Activated CD4-positive, alpha-beta T cell treated with anti-CD3 and anti-CD28 coated beads, Interleukin-2, amount 10 ng/mL, durations not matched to agents 24 days and 14 days (primary cell): ENCODE data around the gene MALT1. TPM values are rescaled to one million over a fixed set of nuclear protein-coding genes. Genes with fewer than 3 reads are reported as not detected.

Experiments used
- DNase-seq: peaks from one replicate; pipeline ENCODE4 v3.0.0; 2022
- H3K27ac Mint-ChIP-seq: one replicate; pipeline ENCODE4 v1.8.0; 2022; ENCODE audit warnings: mild to moderate bottlenecking, mixed read lengths
- H3K27me3 Mint-ChIP-seq: one replicate; pipeline ENCODE4 v1.8.0; 2022; ENCODE audit warnings: mixed read lengths
- H3K36me3 Mint-ChIP-seq: one replicate; pipeline ENCODE4 v1.8.0; 2022; ENCODE audit warnings: low read depth, mild to moderate bottlenecking, mixed read lengths
- H3K4me1 Mint-ChIP-seq: one replicate; pipeline ENCODE4 v1.8.0; 2021; ENCODE audit warnings: mixed read lengths
- H3K4me3 Mint-ChIP-seq: one replicate; pipeline ENCODE4 v1.8.0; 2022; ENCODE audit warnings: mild to moderate bottlenecking, moderate library complexity, mixed read lengths
- H3K9me3 Mint-ChIP-seq: one replicate; pipeline ENCODE4 v1.8.0; 2021; ENCODE audit warnings: mixed read lengths
- intact Hi-C: fragments of 100-400 bp; cut with micrococcal nuclease; formaldehyde crosslinking; loops from one replicate; pipeline ENCODE4 v1.15.1; 2023
- total RNA-seq: library from RNA; stranded (reverse); gene quantifications from 2 replicates; pipeline ENCODE4 v1.2.3, GENCODE V29; 2022

MALT1 gene, protein sequence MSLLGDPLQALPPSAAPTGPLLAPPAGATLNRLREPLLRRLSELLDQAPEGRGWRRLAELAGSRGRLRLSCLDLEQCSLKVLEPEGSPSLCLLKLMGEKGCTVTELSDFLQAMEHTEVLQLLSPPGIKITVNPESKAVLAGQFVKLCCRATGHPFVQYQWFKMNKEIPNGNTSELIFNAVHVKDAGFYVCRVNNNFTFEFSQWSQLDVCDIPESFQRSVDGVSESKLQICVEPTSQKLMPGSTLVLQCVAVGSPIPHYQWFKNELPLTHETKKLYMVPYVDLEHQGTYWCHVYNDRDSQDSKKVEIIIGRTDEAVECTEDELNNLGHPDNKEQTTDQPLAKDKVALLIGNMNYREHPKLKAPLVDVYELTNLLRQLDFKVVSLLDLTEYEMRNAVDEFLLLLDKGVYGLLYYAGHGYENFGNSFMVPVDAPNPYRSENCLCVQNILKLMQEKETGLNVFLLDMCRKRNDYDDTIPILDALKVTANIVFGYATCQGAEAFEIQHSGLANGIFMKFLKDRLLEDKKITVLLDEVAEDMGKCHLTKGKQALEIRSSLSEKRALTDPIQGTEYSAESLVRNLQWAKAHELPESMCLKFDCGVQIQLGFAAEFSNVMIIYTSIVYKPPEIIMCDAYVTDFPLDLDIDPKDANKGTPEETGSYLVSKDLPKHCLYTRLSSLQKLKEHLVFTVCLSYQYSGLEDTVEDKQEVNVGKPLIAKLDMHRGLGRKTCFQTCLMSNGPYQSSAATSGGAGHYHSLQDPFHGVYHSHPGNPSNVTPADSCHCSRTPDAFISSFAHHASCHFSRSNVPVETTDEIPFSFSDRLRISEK
- total RNA-seq: 22.7 and 24.9 TPM in 2 replicates

DNA sequence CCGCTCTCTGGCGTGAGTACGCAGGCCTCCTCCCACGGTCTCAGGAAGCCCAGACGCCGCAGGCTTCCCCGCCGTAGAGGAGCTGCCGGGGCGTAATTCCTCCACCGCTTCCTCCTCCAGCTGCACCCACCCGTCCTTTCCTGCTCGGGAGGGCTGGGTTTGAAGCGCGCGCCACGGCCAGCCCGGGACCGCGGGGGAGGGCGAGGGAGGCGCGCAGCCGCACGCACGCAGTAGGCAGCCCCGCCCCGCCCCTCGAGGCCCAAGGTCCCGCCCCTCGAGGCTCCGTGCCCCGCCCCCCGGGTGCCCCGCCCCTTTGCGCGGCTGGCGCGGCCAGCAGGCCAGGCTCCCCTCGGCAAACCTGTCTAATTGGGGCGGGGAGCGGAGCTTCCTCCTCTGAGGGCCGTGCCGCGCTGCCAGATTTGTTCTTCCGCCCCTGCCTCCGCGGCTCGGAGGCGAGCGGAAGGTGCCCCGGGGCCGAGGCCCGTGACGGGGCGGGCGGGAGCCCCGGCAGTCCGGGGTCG is at the start of gene MALT1:
MALT1 (plus strand) TSS at position 355 of the 521 bp plus-strand sequence. CDS start 179 bp downstream, outside the sequence.
- peaks cover 61% of the 10 kb centered on the region for H3K4me1 Mint-ChIP-seq
- peak within 1 kb of the TSS; percentile 92 for H3K27ac Mint-ChIP-seq
- peak; percentile 98 for DNase-seq
- peaks cover 2% of the 10 kb centered on the region for H3K27me3 Mint-ChIP-seq
- intact Hi-C loops: loop anchor here (1.0 to 10.0 kb wide), 6 partner anchors 56 to 1084 kb away; partner anchors contain the start of genes FECH, LMAN1 and SEC11C
- peak within 1 kb of the TSS; percentile 98 for H3K4me3 Mint-ChIP-seq
- H3K9me3 Mint-ChIP-seq: no peaks in the 10 kb centered on the region
- H3K36me3 Mint-ChIP-seq: peaks cover 24% of the 10 kb centered on the region

DNA sequence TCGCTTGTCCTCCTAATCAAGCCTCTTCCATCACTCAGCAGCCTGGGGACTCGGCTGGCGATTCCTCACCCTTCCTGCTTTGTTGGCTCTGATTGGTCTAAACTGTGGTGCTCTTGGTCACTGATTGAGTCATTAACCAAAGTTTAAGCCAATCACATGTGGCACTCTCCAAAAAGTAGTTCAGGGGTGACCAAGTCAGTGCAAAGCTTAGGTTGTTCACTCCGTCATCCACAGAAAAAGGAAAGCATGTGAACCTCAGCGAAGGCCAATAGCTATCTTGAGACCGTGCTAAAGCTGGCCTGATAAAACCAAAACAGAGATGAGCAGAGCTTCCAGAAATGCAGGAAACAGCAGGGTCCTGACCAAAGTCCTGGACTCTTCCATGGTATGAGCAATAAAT is 47.3 kb upstream of the MALT1 start:
- no peaks in the 10 kb centered on the region for H3K9me3 Mint-ChIP-seq

DNA sequence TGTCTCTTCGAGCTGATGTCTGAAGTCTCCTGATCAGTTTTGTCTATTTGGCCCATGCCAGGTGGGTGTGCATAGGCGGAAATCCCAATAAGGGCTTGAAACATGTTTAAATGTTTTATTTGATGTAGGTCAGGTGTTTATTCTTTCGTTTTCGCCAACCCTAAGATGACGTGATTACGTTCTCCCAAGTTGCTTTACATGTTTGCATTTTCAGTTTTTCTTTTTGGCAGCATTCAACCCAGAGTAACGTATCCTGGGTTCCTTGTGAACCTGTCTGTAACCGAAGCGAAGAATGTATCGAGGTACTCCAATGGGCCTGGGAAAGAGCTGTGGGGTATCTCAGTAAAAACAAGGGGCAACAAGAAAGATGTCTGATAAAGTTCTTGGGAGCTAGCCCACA is 45.4 kb upstream of the MALT1 start:
- intact Hi-C loops: no loop called here
- Mint-ChIP-seq H3K27ac (no peak overlapping the region), H3K36me3 (no peaks in the 10 kb centered on the region), H3K4me3 (no peak overlapping the region), H3K4me1 (peaks cover 22% of the 10 kb centered on the region), H3K27me3 (peaks cover 26% of the 10 kb centered on the region), H3K9me3 (no peaks in the 10 kb centered on the region)
- no peak for DNase-seq

More for the DNA sequence above, 47.3 kb upstream of the MALT1 start:
- Mint-ChIP-seq H3K4me3 (no peak overlapping the region), H3K4me1 (peaks cover 13% of the 10 kb centered on the region), H3K36me3 (no peaks in the 10 kb centered on the region), H3K27me3 (peaks cover 24% of the 10 kb centered on the region), H3K27ac (no peak overlapping the region)
- DNase-seq: no peak
- intact Hi-C loops: no loop called here

DNA sequence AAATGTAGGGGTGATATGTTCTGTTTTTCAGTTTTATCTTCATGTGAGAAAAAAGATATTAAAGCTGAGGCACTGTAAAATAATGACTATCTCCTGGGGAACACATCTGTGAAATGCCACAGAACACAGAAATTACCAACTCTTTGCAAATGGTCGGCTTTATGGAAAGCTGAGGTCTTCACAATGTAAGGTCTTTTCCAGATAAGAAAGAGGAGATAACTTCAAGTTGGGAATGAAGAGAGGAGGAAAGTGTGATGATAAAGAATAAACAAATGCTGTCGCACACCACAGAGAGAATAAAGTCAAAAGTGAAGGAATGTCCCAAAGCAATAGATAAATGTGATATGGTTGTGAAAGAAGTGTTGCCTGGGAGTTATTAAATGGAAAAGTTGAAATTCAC is 41.2 kb upstream of the MALT1 start:
- Mint-ChIP-seq H3K27ac (no peak overlapping the region), H3K9me3 (no peaks in the 10 kb centered on the region), H3K4me1 (peaks cover 29% of the 10 kb centered on the region), H3K27me3 (peaks cover 9% of the 10 kb centered on the region), H3K36me3 (no peaks in the 10 kb centered on the region), H3K4me3 (no peak overlapping the region)
- no peak for DNase-seq
- intact Hi-C loops: no loop called here

DNA sequence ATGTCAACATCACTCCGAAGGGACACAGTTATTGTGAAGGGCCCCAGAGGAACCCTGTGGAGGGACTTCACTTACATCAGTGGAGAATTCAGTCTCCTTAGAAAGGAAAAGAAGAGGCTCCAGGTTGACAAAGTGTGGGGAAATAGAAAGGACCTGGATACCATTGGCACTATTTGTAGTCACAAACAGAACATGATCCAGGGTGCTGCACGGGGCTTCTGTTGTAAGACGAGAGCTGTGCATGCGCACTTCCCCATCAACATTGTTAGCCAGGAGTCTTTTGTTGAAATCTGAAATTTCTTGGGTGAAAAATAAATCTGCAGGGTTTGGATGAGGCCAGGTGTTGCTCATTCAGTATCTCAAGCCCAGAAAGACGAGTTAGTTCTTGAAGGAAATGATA is 40.0 kb upstream of the MALT1 start:
- Mint-ChIP-seq H3K9me3 (no peaks in the 10 kb centered on the region), H3K36me3 (peaks cover 2% of the 10 kb centered on the region), H3K4me3 (no peak overlapping the region), H3K4me1 (peaks cover 36% of the 10 kb centered on the region), H3K27me3 (peaks cover 7% of the 10 kb centered on the region), H3K27ac (no peak overlapping the region)
- DNase-seq: no peak
- intact Hi-C loops: no loop called here

DNA sequence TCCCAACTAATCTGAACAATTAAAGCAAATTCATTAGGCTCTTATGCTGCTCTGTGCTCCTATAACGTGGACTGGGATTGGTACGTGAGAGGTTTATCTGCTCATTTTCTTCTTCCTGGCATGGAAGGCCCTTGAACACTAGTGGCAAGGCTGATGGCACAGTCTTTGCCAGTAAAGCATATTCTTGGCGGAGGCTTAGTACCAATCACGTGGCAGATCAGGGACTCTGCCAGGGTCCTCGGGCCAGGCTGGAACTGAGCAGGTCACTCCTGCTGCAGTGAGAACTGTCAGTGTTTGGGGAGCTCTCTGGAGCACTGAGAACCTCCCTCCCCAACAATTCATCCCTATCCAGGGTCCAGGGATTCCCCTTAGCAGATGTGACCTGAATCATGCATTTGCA is 38.7 kb upstream of the MALT1 start:
- Mint-ChIP-seq H3K27me3 (peaks cover 7% of the 10 kb centered on the region), H3K27ac (no peak overlapping the region), H3K36me3 (peaks cover 2% of the 10 kb centered on the region), H3K9me3 (no peaks in the 10 kb centered on the region), H3K4me1 (peaks cover 37% of the 10 kb centered on the region), H3K4me3 (no peak overlapping the region)
- no peak for DNase-seq
- intact Hi-C loops: no loop called here

DNA sequence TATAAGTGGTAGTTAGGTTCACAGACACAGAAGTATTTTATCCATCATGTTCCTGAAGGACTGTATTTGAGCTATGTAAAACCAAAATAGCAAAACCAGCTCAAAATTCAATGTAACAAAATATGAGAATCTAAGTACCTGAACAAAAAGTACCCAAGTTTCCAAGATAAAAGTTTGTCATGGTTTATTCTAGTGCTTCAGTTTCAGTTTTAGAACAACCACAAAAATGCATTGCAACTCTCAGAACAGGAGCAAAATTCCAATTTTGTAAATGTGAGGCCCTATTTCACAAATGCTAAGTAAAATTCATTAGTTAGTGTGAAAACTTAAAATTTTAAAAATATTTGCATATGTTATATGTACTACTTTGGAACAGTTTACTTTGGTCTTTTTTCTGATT is 37.4 kb upstream of the MALT1 start:
- Mint-ChIP-seq H3K27me3 (peaks cover 14% of the 10 kb centered on the region), H3K9me3 (no peaks in the 10 kb centered on the region), H3K27ac (peak overlapping the region; percentile 39), H3K36me3 (peaks cover 2% of the 10 kb centered on the region), H3K4me3 (peak overlapping the region; percentile 10), H3K4me1 (peaks cover 41% of the 10 kb centered on the region)
- intact Hi-C loops: loop anchor here (2.0 kb wide), 1 partner anchor 17 kb away; no protein-coding TSS in a partner anchor
- DNase-seq: no peak

DNA sequence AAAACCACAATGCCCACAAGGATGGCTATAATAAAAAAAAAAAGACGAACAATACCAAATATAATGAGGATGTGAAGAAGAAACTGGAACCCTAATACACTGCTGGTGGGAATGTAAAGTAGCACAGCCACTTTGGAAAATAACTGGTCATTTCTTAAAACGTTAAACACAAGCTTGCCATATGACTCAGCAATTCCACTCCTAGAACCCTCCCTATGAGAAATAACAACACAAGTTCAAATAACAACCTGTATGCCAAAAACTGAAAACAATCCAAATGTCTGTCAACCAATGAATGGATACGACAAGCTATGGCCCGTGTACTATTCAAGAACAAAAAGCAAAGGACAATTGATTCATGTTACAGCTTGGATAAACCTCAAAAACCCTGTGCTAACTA is 35.4 kb upstream of the MALT1 start:
- intact Hi-C loops: loop anchor here (2.0 kb wide), 1 partner anchor 15 kb away; no protein-coding TSS in a partner anchor
- no peak for DNase-seq
- peaks cover 11% of the 10 kb centered on the region for H3K27me3 Mint-ChIP-seq
- no peak overlapping the region for H3K4me3 Mint-ChIP-seq
- peaks cover 31% of the 10 kb centered on the region for H3K4me1 Mint-ChIP-seq
- peaks cover 2% of the 10 kb centered on the region for H3K36me3 Mint-ChIP-seq
- peak overlapping the region; percentile 26 for H3K27ac Mint-ChIP-seq
- no peaks in the 10 kb centered on the region for H3K9me3 Mint-ChIP-seq

DNA sequence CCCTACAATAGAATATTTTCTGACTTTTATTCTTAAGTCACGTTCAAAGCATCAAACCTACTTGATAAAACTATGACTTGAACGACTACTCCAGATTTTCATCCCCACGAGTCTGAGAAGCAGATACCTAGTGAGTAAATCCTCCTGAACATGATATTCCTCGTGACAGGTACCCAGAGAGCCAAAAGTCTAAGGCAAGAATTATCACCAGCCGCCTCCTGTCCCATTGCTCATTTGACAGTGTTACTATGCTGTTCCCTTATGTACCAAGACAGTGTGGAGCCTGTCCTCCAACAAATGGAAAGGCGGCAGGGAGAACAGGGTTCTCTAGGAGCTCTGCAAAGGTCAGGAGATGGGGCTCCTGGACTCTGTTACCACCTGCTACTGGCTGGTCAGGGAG is 34.1 kb upstream of the MALT1 start:
- Mint-ChIP-seq H3K27me3 (peaks cover 8% of the 10 kb centered on the region), H3K27ac (no peak overlapping the region), H3K4me1 (peaks cover 31% of the 10 kb centered on the region), H3K4me3 (no peak overlapping the region), H3K9me3 (no peaks in the 10 kb centered on the region), H3K36me3 (peaks cover 2% of the 10 kb centered on the region)
- DNase-seq: no peak
- intact Hi-C loops: no loop called here

DNA sequence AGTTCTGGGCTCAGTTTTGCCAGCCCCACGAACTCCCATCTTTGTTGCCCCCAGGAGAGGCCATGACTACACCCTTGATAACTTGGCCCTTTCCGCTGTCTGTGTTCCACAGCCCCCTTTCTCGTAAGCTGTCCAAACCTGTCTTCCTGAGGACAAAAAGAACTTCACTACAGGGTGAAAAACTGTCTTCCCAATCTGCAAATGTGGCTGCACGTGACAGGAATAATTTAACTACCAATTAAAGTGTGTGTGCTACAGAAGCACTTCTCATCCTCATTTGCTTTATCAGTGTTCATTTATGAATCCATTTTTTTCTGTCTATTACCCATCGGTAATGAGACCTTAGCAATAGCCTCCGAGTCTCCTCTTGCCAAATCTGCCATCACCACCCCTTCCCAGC is 33.3 kb upstream of the MALT1 start:
- Mint-ChIP-seq H3K4me3 (no peak overlapping the region), H3K27me3 (peaks cover 8% of the 10 kb centered on the region), H3K36me3 (peaks cover 2% of the 10 kb centered on the region), H3K9me3 (no peaks in the 10 kb centered on the region), H3K27ac (no peak overlapping the region), H3K4me1 (peaks cover 31% of the 10 kb centered on the region)
- intact Hi-C loops: no loop called here
- no peak for DNase-seq

DNA sequence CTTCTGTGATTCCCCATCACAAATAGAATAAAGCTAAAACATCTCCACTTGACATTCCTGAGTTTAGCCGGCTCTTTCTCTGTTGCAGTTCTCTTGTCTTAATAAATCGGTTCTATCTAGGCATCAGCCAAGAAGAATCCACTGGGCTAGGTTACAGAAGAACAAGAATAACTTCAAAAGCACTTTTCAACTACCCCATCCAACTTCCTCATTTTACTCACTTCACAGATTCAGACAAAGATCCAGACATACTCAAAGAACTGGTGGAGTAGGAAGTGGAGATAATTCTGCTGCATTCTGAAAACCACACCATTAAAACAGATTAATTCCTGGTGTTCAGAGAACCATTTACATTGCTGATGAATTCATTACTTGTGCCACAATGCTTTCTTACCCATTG is 32.8 kb upstream of the MALT1 start:
- intact Hi-C loops: no loop called here
- peaks cover 8% of the 10 kb centered on the region for H3K27me3 Mint-ChIP-seq
- H3K4me1 Mint-ChIP-seq: peaks cover 30% of the 10 kb centered on the region
- H3K4me3 Mint-ChIP-seq: no peak overlapping the region
- H3K9me3 Mint-ChIP-seq: no peaks in the 10 kb centered on the region
- DNase-seq: no peak
- H3K36me3 Mint-ChIP-seq: peaks cover 2% of the 10 kb centered on the region
- no peak overlapping the region for H3K27ac Mint-ChIP-seq

DNA sequence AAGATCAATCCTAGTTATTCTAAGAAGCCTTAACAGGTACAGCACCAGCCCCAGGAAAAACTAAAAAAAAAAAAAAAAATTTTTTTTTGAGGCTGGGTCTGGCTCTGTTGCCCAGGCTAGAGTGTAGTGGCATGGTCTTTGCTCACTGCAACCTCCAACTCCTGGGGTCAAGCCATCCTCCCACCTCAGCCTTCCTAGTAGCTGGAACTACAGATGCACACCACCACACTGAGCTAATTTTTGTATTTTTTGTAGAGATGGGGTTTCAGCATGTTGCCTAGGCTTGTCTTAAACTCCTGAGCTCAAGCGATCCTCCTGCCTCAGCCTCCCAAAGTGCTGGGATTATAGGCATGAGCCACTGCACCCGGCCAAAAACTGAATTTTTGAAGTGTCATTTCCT is 32.0 kb upstream of the MALT1 start:
- peaks cover 23% of the 10 kb centered on the region for H3K4me1 Mint-ChIP-seq
- H3K4me3 Mint-ChIP-seq: no peak overlapping the region
- no peak for DNase-seq
- no peaks in the 10 kb centered on the region for H3K9me3 Mint-ChIP-seq
- intact Hi-C loops: no loop called here
- H3K27me3 Mint-ChIP-seq: peaks cover 8% of the 10 kb centered on the region
- H3K36me3 Mint-ChIP-seq: peaks cover 2% of the 10 kb centered on the region
- no peak overlapping the region for H3K27ac Mint-ChIP-seq

DNA sequence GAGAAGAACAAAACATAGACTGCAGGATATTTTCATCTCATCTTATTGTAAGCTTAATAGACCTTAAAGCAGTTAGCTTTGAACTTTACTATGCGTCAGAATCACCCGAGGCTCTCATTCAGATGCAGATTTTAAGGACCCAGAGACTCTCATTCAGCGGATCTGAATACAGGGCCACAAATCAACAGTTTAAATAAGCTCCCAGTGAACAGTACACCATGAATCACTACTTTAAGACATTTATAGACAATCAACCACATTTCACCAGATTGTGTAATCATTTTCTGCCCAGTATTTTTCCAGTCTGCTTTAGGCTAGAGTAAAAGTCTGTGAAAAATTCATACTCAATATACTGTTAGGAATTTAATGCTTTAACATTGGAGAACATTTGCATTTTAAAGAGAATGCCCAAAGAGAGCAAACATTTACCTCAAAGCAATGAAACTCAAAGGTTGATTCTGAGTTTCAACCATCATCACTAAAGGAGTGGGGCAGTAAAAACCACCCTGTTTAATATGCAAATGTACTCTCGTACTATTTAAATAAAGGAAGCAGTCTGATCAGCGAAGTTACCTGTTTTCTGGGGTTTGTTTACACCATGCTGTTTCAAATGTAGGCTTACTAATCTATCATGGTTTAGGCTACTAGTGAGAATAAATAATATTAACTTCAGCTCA is 31.4 kb upstream of the MALT1 start:
- Mint-ChIP-seq H3K36me3 (peaks cover 2% of the 10 kb centered on the region), H3K9me3 (no peaks in the 10 kb centered on the region), H3K4me3 (no peak overlapping the region), H3K27me3 (peaks cover 8% of the 10 kb centered on the region), H3K27ac (no peak overlapping the region), H3K4me1 (peaks cover 19% of the 10 kb centered on the region)
- intact Hi-C loops: no loop called here
- no peak for DNase-seq
